Left renal pelvis (tissue), 4 donors: ENCODE measurements around the gene ERICH6. TPM values are rescaled to one million over a fixed set of nuclear protein-coding genes. Genes with fewer than 3 reads are reported as not detected.
"Not testable (repeated sequence)": the region's sequence is repeated elsewhere in the genome, so short reads cannot be mapped to it uniquely, and the experiment has no call there.

ENCODE experiments used
- DNase-seq, 4 donors: peaks; one replicate each; pipeline ENCODE4 v3.0.0-alpha.2; 2013; ENCODE audit warnings: low read depth in 4 of 4, low spot score in 3 of 4
- polyA plus RNA-seq, 4 donors: library from polyadenylated mRNA; unstranded; fragments of 120-200 nt; gene quantifications; one replicate each; pipeline ENCODE4 v1.2.1, GENCODE V29; 2013; ENCODE audit not compliant: insufficient read length in 4 of 4

The ERICH6 gene
- polyA plus RNA-seq, 4 donors, result 0.37 to 1.3 (median 0.72) TPM; not detected in 1

GRCh38 chr3:150623945-150624344 is 79.8 kb downstream of the ERICH6 start:
- no peak for DNase-seq

DNA sequence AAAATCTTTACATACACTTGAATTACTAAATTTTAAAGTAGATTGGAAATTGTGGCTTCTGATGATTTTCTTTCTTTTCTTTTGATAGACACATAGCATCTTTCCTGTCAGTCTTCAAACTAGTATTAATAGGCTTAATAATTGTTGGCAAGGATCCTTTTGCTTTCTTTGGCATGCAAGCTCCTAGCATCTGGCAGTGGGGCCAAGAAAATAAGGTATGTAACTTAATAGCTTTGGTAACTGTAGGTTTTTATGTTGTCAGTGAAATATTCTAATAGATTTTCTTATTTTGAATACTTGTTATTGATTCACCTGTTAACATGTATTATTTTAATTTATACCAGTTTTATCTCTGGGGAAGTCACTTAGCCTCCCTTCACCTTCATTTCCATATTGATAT is 80.8 kb downstream of the ERICH6 start:
- not testable (repeated sequence) for DNase-seq

- no peak for DNase-seq
Measured at GRCh38 chr3:150620002-150620689, 83.6 kb downstream of the ERICH6 start.

DNA sequence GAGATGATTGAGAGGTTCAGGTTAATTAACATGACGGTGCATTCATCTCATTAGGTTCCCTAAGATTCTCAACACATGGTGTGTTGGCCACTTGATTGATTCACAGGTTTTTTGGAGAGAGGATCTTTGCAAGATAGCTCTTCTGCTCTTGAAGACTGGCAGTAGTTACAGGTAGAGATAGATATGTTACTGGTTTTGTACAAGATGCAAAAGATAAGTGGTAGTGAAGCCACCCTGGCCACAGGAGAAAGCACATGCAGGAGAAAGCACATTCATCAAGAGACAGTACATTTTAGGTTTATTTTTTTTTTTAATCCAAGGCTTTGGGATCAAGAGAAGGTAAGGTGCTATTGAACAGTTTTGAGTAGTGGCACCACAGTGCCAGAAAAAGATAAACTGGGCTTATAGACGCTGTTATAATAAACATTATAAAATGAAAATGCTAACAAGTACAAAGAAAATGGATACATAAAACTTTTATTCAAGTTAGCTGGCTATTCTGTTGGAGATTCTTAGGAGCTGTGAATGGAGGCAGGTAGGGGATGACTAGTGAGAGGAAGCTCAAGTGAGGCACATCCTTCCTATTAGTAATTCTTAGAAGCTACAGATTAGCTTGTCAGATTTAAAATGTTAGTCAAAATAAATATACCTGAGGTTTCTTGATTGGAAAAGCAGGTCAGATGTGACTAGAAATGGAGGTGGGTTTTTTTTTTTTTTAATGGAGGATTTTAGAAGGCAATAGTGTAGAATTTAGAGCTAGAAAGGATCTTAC is 89.8 kb downstream of the ERICH6 start:
- DNase-seq, result no peak

DNA sequence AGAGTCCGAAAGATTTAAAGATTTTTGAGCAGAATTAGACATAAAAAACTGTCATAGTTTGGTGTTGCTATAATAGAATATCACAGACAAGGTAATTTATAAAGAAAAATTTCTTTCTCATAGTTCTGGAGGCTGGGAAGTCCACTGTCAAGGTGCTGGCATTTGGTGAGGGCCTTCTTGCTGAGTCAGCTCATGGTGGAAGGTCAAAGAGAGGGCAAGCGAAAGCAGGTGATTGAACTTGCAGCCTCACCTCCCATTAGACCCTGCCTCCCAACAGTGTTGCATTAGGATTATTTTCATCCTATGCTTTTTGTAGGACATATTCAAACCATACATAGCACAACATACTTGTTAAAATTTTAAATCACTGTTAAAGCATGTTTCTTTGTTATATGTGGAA is 90.7 kb downstream of the ERICH6 start:
- no peak for DNase-seq

DNA sequence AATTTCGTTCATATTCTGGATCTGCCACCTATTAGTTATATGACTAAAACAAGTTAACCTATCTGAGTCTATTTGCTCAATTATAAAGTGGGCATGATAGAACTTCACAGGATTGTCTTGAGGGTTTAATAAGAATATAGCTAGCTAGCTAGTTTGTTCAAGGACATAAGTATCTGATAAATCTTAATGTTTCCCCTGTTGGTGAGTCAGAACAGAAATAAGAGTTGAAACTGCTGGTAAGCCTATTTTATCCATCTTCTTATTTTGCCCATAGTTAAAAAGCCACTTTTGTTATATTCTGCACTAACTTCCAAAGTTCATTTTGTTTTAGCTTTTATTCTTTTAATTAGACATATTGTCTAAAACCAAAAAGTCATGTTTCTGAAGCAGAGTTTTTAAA is 91.2 kb downstream of the ERICH6 start:
- no peak for DNase-seq

DNA sequence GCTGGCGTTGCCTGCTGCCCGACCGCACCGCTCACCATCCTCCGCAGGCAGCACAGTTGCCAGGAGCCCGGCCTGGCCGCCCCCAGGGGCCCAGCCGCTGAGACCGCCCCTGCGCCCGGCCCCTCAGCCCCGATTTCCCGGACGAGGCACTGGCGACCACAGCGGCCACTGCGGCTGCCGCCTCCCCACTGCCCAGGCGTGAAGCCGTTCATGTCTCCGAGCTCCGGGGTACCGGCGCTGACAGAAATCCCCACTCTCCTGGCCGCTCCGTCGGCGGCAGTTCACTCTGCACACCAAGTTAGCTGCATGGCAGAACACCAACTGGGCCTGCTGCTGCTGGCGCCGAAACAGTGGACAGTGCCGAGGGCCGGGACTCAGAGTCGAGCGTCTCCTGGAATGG is 92.1 kb downstream of the ERICH6 start:
- no peak for DNase-seq

DNA sequence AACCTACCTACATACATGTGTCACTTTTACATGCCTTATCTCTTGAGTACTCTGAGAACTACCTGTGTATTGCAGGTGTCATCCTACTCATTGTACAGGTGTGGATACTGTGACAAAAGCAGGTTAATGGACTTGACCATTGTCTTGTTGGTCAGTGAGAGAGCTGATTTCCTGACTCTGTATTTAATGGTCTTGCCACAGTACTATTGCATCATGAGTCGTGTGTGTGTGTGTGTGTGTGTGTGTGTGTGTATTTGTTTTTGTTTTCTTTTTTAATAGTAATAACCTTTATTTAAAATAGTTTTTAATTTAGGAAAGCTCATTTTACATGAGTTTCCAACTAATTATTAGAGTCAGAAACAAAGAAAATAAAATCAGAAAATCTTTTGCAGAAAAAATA is 92.9 kb downstream of the ERICH6 start:
- no peak for DNase-seq

- no peak for DNase-seq
Measured at GRCh38 chr3:150609988-150610387, 93.7 kb downstream of the ERICH6 start.

Other genes starting within 250 kb of the ERICH6 start
- 100 to 1,000 TPM; 111 to 138 (median 131) TPM for gene SERP1, start 157.4 kb downstream of the ERICH6 start, polyA plus RNA-seq
- gene EIF2A, start 157.1 kb downstream of the ERICH6 start, polyA plus RNA-seq, result 100 to 1,000 TPM; 157 to 189 (median 172) TPM
- 100 to 1,000 TPM in 3 of 4 donors, 10 to 100 TPM in 1; 86.1 to 136 (median 117) TPM for gene SELENOT, start 100.6 kb downstream of the ERICH6 start, polyA plus RNA-seq
- 10 to 100 TPM; 18.0 to 20.2 (median 18.5) TPM for gene SIAH2, start 59.2 kb upstream of the ERICH6 start, polyA plus RNA-seq
- not detected for gene MINDY4B, start 201.5 kb upstream of the ERICH6 start, polyA plus RNA-seq